HG03060 (cell line): Measurements from ENCODE around the gene OTOS.

ENCODE experiments used
- ATAC-seq: cut with Tn5 transposase; IDR thresholded peaks from one replicate; pipeline ENCODE4 v1.9.1; 2021; ENCODE audit warnings: low read depth, moderate number of reproducible peaks; ENCODE audit not compliant: unreplicated experiment

OTOS gene

DNA sequence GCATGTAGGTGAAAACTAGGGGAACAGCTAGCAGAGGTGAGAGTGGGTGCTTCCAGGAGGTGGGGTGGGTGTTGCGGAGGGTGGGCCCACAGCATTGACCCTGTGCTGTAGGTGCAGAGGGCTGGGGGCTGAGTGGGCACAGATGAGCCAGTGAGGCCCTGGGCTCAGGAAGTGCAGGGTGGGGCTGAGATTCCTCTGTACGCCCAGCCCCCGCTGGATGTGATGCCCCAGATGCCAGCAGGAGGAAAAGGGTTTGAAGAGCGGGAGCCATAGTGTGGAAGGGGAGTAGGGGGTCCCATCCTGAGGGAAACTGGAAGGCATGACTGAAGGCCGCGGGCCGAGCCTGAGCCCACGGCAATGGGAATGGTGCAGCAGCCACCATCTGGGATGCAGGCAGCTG, 14.1 kb upstream of the OTOS start:
- no peak for ATAC-seq

DNA sequence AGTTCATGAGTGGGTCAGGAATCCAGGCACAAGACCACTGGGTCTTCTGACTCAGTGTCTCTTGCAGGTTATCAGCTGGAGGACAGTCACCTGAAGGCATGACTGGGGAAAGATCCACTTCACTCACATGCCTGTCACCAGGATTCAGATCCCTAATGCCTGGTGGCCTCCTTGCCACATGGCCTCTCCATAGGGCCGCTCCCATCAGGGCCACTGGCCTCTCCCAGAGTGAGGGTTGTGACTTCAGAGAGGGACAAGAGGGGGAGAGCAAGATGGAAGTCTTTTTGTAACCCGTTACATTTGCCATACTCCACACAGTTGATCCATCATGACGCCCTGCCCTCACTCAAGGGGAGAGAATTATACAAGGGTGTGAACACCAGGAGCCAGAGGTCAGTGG, 13.0 kb upstream of the OTOS start:
- no peak for ATAC-seq

DNA sequence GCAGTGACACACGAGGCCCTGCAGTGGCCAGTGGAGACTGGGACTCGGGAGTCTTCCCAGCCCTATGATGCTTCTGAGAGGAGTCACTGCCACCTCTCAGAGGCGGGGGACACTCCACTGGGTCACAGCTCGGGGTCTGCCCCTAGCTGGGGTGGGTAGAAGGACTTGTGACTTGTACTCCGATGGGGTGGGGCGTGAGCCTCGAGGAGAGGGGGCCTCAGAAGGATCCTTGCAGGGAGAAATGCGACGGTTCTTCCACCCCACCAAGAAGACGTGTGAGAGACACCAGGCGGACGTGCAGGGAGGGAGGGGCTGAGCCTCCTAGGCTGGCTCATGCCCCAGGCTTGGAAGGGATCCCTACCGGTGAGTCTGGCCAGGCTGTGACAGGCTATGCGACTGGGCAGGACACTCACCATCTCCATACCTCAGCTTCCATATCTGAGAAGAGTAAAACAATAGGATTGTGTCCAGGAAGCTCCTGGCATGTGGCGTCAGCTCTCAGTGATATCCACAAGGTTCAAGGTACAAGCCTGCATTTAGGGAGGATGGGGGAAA, 11.1 kb upstream of the OTOS start:
- no peak for ATAC-seq

DNA sequence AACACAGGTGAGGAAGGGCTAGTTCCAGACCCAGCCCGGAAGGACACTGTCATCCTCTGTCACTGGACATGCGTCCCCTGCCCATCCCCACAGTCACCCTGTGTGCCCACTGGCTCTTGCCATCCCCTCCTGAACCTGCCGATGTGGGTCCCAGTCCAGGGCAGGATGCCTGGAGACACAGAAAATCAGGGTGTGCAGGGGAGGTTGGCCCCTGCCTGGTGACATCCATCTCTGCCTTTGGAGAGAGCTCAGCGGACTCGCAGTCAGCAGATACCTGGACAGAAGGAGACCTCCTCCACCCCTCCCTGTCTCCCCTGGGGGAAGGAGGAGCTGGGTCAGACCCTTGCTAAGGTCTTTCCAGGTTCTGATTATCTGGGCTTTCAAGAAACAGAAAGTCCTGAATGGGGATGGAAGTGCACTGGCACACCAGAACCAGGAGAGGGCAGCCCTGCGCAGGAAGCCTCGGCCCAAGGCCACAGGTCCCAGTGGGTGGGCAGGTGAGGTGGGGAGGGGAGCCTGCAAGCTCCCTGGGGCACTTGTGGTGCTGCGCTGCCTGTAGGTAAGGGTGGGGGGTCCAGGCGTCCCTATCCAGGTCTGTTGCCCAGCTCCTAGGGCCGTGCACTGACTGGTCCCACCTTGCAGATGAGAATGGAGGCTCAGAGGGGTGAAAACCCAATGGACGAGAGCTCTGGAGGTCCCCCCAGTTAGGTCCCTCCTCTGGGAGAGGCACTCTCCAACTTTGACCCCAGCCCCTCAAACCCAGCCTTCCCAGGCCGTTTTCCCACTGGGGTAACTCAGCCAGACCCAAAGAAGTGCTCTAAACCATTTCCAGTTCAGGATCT, 9.7 kb upstream of the OTOS start:
- no peak for ATAC-seq

DNA sequence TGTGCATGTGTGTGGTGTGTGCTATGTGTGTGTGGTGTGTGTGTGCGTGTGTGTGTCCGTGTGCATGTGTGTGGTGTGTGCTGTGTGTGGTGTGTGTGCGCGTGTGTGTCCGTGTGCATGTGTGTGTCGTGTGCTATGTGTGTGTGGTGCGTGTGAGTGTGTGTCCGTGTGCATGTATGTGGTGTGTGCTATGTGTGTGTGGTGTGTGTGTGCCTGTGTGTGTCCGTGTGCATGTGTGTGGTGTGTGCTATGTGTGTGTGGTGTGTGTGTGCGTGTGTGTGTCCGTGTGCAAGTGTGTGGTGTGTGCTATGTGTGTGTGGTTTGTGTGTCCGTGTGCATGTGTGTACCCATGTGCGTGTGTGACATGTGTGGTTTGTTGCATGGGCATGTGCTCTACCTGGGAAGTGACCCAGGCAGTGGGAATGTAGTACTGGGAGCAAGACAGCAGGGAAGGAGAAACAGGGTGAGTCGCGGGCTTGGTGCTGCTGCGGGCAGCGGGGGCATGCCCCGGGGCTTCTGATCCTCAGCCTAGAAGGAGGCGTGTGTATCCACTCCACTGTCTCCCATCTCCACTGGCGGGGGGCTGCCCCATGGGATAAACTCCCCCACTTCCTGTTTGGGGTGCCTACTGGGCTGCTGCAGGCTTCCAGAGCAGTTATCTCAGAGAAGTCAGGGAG, 7.6 kb upstream of the OTOS start:
- ATAC-seq = no peak

DNA sequence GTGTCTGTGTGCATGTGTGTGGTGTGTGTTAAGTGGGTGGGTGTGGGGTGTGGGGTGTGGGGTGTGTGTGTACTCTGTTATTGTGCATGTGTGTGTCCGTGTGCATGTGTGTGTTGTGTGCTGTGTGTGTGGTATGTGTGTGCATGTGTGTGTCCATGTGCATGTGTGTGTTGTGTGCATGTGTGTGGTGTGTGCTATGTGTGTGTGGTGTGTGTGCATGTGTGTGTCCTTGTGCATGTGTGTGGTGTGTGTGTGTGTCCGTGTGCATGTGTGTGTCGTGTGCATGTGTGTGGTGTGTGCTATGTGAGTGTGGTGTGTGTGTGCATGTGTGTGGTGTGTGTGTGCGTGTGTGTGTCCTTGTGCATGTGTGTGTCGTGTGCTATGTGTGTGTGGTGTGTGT, 6.9 kb upstream of the OTOS start:
- no peak for ATAC-seq

DNA sequence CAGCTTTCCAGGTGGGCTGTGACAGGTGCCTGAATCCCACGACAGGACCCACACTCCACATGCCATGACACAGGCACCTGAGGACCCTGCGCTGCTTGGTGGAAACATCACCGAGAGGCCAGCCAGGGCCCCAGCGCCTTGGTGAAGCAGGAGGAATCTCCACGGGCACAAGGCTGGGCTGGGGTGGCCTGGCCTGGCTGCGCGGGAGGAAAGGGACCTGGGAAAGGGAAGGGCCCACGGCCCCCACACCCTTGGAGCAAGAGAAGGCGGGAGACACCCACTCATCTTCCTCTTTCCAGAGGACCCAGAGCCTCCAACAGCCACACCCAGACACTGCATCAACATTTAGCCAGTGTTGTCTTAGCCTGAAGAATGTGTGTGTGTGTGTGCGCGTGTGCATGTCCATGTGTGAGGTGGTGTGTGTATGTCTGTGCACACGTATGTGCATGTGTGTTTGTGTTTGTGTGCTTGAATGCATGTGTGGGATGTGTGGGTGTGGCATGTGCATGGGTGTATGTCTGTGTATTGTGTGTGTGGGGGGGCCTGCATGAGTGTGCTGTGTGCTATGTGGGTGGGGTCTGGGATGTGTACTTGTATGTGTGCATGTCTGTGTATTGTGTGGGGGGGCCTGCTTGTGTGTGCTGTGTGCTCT, 6.3 kb upstream of the OTOS start:
- no peak for ATAC-seq

DNA sequence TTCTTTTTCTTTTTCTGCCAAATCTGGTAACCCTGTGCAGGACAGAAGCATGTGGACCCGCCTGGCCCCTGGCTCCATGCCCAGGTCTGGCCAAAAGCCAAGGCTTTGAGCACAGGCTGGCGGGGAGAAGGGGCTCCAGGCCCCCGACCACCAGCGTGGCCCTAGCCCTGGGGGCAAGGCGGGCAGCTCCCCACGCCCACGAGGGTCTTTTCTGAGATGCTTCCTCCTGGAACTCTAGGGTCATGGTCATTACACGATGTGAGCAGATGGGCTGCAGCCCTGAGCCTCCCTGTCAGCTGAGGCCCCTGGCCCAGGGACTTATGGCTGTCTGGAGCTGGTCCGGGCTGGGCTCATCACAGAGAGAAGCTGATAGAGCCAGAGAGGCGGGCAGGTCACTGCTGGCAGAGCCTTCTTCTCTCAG, 5.7 kb upstream of the OTOS start:
- ATAC-seq = no peak

DNA sequence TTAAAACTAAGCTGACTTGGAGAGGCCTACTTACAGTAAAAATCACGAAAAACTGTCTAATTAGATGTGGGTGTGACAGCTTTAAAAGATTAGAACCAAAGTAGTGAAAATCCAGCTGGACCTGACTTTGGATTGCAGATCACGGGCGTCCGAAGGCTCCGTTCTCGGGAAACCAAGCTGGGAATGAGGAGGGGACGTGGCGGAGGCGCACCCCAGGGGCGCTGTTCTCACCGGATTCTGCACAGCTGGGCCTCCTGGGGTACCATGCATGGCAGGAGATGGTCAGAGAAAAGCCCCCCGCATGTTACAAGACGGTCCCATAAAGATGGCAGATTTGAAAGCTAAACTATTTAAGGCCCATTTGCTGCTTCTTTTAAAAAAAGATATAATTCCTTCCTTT, 5.0 kb upstream of the OTOS start:
- ATAC-seq = no peak

DNA sequence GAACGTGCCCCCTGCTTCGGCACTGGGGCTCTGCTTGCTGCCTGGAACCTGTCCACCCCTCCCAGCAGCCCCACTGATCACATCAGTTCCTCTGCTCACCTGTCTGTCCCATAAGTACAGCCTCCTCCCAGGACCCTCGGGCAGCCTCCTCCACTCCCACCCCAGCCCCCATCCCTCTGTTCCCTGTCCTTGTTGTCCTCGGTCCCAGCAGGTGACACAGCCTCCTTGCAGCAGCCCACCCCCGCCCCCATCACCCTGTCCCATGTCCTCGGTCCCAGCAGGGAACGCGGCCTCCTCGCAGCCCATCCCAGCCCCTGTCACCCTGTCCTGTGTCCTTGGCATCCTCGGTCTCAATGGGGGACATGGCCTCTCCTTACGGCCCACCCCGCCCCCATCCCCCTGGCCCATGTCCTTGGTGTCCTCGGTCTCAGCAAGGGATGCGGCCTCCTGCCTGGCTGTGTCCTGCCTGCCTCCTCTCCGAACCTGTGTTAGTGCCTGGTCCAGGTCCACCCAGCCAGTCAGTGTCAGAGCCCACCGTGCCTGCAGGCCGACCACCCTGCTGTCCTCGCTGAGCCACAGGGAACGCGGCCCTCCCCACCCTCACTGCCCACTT, 4.3 kb upstream of the OTOS start:
- no peak for ATAC-seq

DNA sequence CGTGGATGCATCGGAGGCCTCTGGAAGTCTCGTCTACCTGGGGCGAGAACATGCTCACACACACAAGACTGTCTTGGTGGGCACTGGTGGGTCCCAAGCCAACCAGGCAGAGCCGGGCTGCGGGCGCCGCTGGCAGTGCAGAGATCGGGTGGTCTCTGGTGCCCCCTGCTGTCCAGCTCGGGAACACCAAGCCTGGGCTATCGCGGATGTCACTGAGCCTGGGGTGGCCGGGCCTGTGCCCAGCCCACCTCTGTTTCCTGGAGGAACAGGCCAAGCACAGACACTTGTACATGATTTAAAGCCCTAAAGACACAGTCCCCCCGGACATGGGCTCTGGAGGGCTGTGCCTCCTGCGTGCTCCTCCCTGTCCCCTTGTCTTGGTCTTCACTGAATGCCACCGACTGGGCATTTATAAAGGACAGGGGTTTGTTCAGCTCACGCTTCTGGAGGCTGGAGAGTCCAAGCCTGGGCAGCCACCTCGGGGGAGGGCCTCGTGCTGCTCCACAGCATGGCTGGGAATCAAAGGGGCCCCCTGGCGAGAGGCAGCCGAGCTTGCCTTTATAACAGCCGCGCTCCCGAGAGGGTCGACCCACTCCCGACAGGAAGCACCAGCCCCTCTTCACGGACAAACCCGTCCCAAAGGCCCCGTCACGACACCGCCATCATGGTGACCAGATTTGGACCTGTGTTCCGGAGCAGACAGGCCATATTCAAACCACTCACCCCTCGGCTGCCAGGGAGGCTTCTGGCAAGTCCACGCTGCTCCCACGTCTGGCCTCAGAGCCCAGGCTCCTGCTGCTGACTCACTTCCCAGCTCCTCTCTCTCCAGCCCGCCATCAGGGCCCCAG, 3.6 kb upstream of the OTOS start:
- no peak for ATAC-seq

DNA sequence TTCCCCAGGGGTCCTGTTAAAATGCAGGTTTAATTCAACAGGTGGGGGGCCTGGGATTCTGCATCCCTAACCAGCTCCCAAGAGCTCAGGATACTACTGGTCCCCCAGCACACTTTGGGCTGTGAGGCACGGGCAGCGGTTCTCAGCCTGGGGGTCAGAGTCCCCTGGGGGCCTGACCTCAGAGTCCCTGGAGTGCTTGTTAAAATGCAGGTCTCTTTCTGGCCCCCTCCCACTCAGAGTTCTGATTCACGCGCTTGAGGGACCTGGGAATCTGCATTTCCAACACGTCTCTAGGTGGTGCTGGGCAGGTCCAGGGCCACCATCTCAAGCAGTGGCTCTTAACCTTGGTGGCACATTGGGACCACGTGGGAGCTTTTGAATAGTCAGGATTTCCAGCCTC, 2.8 kb upstream of the OTOS start:
- no peak for ATAC-seq

DNA sequence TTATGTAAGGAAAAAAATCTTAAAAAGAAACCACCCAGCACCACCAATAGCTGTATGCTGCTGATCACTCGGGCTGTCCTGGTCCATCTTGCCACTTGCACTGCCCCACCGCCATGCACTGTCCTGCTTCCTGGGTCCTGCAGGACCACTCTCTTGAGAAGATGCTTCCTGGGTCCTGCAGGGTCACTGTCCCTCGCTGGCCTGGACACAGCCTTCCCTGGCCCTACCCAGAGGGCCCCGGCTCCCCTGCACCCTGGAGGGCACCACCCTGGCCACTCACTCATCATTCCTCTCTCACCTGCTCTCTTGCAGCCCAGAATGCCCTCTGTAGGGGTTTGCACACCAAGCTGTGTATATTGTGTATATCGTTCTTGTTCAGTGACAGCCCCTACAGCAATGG, 2.4 kb upstream of the OTOS start:
- no peak for ATAC-seq

DNA sequence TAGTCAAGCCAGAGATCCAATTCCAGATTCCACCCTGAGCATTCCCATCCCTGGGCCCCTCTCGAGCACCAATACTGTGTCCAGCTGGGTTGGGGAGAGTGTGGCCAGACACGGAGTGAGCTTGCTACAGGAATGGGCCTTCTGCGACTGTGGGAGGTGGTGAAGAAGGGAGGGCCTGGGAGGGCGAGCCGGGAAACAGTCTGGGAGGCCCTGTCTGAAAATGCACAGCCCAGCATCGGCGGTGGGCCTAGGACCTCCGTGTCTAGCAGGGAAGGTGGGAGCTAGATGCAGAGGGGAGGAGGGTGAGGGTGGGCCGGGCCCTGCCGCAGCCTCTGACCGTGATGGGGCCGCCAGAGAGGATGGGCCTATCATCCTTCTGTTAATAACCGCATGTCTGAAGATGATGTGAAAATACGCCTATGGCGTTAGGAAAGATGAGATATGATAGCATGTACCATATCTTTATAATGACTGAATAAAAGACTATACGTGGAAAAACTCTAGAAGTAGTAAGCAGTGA, 1.9 kb upstream of the OTOS start:
- ATAC-seq = no peak

DNA sequence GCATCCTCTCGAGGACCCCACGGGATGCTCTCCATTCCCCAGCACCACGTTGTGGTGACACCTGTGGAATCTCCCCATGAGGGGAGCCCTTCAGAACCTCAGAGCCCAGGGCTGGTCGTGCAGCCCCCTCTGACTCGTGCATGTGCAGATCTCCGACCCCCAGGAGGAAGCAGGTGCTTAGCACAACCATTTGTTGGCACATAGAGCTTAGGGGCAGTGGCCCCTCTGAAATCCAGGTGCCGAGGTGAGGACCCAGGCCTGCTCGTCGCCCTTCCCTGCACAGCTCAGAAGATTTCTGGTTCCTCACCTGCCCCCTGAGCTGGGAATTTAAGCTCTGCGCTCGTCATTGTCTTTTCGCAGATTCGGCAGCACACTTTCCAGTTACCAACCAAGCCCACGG, 1.3 kb upstream of the OTOS start:
- no peak for ATAC-seq

DNA sequence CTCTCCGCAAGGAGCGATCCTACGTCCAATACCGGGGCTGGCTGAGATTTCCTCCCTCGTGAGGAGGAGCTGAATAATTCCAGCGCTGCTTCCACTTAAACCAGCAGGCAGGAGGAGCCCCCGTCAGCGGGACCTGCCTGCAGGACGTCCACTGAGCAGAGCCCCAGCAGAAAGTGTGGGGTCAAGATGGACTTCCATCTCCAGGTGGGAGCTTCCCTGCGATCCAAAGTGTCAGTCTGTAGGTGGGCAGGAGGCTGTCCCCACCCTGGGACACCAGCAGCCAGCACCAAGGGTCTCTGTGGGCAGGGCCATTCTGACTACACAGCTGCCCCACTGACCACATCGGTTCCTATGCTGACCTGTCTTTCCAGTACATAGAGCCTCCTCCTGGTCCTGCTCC, 462 bp upstream of the OTOS start:
- ATAC-seq = no peak

DNA sequence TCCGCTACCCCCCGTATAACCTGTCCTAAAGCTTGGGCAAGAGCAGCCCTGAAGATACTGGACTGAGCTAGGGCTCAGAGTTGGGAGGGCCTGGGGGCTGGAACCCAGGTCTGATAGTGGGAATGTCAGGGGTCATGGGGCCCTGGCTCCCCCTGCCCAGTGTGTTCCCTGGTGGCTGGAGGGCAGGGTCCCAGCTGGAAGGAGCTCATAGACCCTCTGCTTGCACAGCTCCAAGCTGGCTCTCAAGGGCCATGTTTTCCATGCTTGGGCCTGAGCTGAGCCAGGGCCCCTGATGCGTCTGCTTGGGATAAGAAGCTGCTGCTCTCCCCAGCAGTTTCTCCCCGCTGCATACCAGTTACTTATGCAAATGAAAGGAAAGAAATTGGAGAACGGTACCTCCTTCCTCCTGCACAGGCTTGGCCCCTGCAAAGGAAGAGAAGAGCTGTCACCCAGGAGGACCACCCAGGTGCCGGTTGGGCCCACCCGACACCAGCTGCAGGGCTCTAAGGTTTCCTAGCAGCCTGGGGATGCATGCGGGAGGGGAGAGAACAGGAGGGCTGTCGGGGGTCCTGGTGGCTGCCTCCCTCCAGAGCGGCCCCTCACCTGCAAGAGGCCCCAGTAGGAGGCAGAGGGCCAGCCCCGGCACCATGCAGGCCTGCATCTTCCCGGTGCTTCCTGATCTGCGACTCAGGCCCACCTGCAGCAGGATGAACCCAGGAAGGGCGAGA, 628 bp downstream of the OTOS start:
- no peak for ATAC-seq

DNA sequence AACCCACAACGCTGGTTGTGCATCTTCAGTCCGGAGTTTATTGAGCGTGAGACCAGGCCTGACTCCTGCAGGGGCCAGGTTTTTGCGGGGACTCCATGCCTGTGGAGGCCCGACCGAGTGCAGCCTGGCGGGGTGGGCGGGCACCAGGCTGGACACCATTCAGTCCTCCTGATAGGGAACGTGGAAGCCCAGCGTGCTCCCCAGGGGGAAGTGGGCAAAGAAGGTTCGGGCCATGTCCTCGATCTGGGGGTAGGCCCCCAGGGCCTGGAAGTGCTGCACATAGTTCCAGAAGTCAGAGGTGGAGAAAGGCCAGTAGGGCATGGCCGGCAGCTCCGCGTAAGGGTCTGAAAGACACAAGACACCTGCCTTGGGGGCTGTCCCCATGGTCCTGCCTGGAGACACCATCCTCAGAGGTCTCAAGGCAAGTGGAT, 1.4 kb downstream of the OTOS start:
- no peak for ATAC-seq
